Measurements from ENCODE around the gene ARFIP1.

ARFIP1 gene

GRCh38 chr4:152950402-152951274 lies 170.9 kb downstream of the ARFIP1 start:
- no peak overlapping the region for H3K4me3 ChIP-seq (ENCODE audit: control insufficient read depth, low read depth, low read length)
- DNase-seq (ENCODE audit: low read depth), result no peak
- TF ChIP-seq CTCF (IDR thresholded peaks at IDR 0.05; ENCODE audit: control insufficient read depth, insufficient read depth, low read depth, low read length, missing control alignments), result no peak

- no peak for DNase-seq (ENCODE audit: low read depth)
- H3K4me3 ChIP-seq (ENCODE audit: control insufficient read depth, low read depth, low read length), result no peak overlapping the region
- no peak for TF ChIP-seq CTCF (IDR thresholded peaks at IDR 0.05; ENCODE audit: control insufficient read depth, insufficient read depth, low read depth, low read length, missing control alignments)
These were observed 171.6 kb downstream of the ARFIP1 start for GRCh38 chr4:152951348-152951747.

- no peak overlapping the region for H3K4me3 ChIP-seq (ENCODE audit: control insufficient read depth, low read depth, low read length)
- no peak for TF ChIP-seq CTCF (IDR thresholded peaks at IDR 0.05; ENCODE audit: control insufficient read depth, insufficient read depth, low read depth, low read length, missing control alignments)
- no peak for DNase-seq (ENCODE audit: low read depth)
These were observed 173.8 kb downstream of the ARFIP1 start for GRCh38 chr4:152953514-152953913.

- no peak for DNase-seq (ENCODE audit: low read depth)
- H3K4me3 ChIP-seq (ENCODE audit: control insufficient read depth, low read depth, low read length), result no peak overlapping the region
- no peak for TF ChIP-seq CTCF (IDR thresholded peaks at IDR 0.05; ENCODE audit: control insufficient read depth, insufficient read depth, low read depth, low read length, missing control alignments)
These were observed 175.0 kb downstream of the ARFIP1 start for GRCh38 chr4:152954741-152955140.

- TF ChIP-seq CTCF (IDR thresholded peaks at IDR 0.05; ENCODE audit: control insufficient read depth, insufficient read depth, low read depth, low read length, missing control alignments), result no peak
- no peak for DNase-seq (ENCODE audit: low read depth)
- H3K4me3 ChIP-seq (ENCODE audit: control insufficient read depth, low read depth, low read length), result no peak overlapping the region
These were observed 176.4 kb downstream of the ARFIP1 start for GRCh38 chr4:152956147-152956546.

GRCh38 chr4:152956650-152957436 lies 177.1 kb downstream of the ARFIP1 start:
- H3K4me3 ChIP-seq (ENCODE audit: control insufficient read depth, low read depth, low read length), result no peak overlapping the region
- TF ChIP-seq CTCF (IDR thresholded peaks at IDR 0.05; ENCODE audit: control insufficient read depth, insufficient read depth, low read depth, low read length, missing control alignments), result no peak
- no peak for DNase-seq (ENCODE audit: low read depth)

Measured in AG09309 (cell line).